Activated CD8-positive, alpha-beta memory T cell treated with anti-CD3 and anti-CD28 coated beads, Interleukin-2, amount 10 ng/mL, durations not matched to agents 7 days and 5 days (primary cell): ENCODE measurements around the gene PSTPIP2. TPM values are rescaled to one million over a fixed set of nuclear protein-coding genes. Genes with fewer than 3 reads are reported as not detected.
"Not testable (repeated sequence)": the region's sequence is repeated elsewhere in the genome, so short reads cannot be mapped to it uniquely, and the experiment has no call there.

Experiments used
- ATAC-seq: fragments of 150-1000 bp; cut with Tn5 transposase; one replicate; pipeline ENCODE4 v1.10.0; 2021; ENCODE audit warnings: moderate library complexity
- CTCF ChIA-PET: fragments of 350-600 bp; sonication (Branson Sonifier 250); formaldehyde crosslinking; loops from one replicate; lab custom pipeline; 2021; ENCODE audit warnings: antibody characterized with exemption; lab: Charles Lee
- DNase-seq: peaks from one replicate; pipeline ENCODE4 v3.0.0-alpha.2; 2020
- H3K27ac Mint-ChIP-seq: one replicate; pipeline ENCODE4 v1.8.0; 2021; ENCODE audit warnings: mild to moderate bottlenecking, mixed read lengths
- H3K27me3 Mint-ChIP-seq: one replicate; pipeline ENCODE4 v1.8.0; 2021; ENCODE audit warnings: mixed read lengths
- H3K36me3 Mint-ChIP-seq: one replicate; pipeline ENCODE4 v1.8.0; 2021; ENCODE audit warnings: mild to moderate bottlenecking, mixed read lengths
- H3K4me1 Mint-ChIP-seq: one replicate; pipeline ENCODE4 v1.8.0; 2021; ENCODE audit warnings: mixed read lengths
- H3K4me3 Mint-ChIP-seq: one replicate; pipeline ENCODE4 v1.8.0; 2021; ENCODE audit warnings: mild to moderate bottlenecking, moderate library complexity, mixed read lengths
- H3K9me3 Mint-ChIP-seq: one replicate; pipeline ENCODE4 v1.8.0; 2022; ENCODE audit warnings: low read depth, mixed read lengths
- total RNA-seq, 2 experiments: library from RNA; stranded (reverse); gene quantifications; one replicate each; pipeline ENCODE4 v1.2.3, GENCODE V29; 2021

Gene PSTPIP2
- total RNA-seq, 2 experiments from 2014 or later, result 4.1 to 16.1 TPM

DNA sequence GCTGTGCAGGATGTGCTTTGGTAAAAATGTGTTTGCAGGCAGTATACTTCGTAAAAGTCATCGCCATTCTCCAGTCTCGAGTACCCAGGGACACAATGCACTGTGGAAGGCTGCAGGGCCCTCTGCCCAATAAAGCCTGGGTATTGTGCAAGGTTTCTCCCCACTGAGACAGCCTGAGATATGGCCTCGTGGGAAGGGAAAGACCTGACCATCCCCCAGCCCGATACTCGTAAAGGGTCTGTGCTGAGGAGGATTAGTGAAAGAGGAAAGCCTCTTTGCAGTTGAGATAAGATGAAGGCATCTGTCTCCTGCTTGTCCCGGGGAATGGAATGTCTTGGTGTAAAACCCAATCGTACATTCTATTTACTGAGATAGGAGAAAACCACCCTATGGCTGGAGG is 16.4 kb upstream of the PSTPIP2 start:
- Mint-ChIP-seq H3K36me3 (peaks cover 77% of the 10 kb centered on the region), H3K4me1 (peaks cover 26% of the 10 kb centered on the region)
- H3K27ac Mint-ChIP-seq, DNase-seq, H3K4me3 Mint-ChIP-seq, H3K27me3 Mint-ChIP-seq, ATAC-seq, H3K9me3 Mint-ChIP-seq: not testable (repeated sequence)
- CTCF ChIA-PET, result interaction anchor here (1.1 kb wide), 1 partner anchor 9 kb away, joined by 4 read pairs; no protein-coding TSS in a partner anchor

DNA sequence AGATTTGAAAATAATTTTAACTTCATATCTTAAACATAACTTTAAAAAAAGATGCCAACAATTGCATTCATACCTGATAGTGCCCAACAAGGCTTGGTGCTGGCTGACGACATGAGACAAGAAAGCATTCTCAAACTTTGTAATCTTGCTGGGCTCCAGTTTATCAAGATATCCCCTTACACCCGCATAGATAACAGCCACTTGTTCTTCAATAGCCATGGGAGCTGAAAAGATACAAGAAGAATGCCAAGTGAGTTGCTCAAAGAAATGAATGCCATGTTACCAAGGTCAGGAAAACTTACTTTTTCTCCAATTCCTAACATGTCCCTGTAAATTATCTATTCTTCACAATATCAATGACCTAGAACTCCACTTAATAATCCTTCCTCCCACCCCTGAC is 12.4 kb upstream of the PSTPIP2 start:
- CTCF ChIA-PET, result no interaction called here
- H3K27ac Mint-ChIP-seq, result no peak overlapping the region
- ATAC-seq, result no peak
- no peaks in the 10 kb centered on the region for H3K9me3 Mint-ChIP-seq
- H3K4me3 Mint-ChIP-seq, result no peak overlapping the region
- DNase-seq, result peak; percentile 19
- no peaks in the 10 kb centered on the region for H3K27me3 Mint-ChIP-seq
- H3K4me1 Mint-ChIP-seq, result peaks cover 13% of the 10 kb centered on the region
- peaks cover 74% of the 10 kb centered on the region for H3K36me3 Mint-ChIP-seq

DNA sequence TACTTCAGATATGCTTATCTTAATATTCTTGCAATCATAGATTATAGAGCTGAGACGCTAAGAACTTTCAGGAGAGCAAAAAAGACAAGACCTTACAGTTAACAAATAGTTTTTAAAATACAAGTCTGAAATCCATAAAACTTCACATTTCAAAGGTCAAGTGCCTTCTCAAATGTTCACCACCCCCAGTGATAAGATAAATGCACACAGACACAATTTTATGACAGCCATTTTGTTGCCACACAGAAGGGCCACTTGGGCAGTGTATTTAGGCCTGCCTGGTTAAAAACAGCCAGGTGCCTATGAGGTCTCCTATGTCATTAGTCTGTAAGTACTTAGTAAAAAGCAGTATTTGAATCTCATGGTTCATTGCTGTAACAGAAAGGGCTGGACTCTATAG is 8.1 kb upstream of the PSTPIP2 start:
- H3K27ac Mint-ChIP-seq, result no peak overlapping the region
- H3K36me3 Mint-ChIP-seq, result peaks cover 39% of the 10 kb centered on the region
- H3K27me3 Mint-ChIP-seq, result no peaks in the 10 kb centered on the region
- ATAC-seq, result no peak
- DNase-seq, result no peak
- CTCF ChIA-PET, result no interaction called here
- no peaks in the 10 kb centered on the region for H3K4me1 Mint-ChIP-seq
- no peaks in the 10 kb centered on the region for H3K9me3 Mint-ChIP-seq
- H3K4me3 Mint-ChIP-seq, result no peak overlapping the region

DNA sequence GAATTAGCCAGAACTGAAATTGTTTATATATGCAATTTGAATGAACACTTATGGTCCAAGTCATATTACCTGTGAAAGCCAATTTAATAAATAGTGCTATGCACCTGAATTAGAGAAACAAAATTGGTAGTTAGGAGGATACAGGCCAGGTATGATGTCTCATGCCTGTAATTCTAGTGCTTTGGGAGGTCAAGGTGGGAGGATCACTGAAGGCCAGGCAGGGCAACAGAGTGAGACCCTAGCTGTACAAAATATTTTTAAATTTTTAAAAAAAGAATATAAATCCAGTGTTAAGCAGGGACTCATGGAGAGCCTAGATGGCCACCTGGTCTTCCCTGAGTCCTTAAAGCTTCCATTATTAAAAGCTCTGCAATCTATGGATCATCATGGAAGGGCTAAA is 7.3 kb upstream of the PSTPIP2 start:
- H3K27ac Mint-ChIP-seq, result no peak overlapping the region
- CTCF ChIA-PET, result no interaction called here
- no peaks in the 10 kb centered on the region for H3K4me1 Mint-ChIP-seq
- H3K4me3 Mint-ChIP-seq, result no peak overlapping the region
- no peaks in the 10 kb centered on the region for H3K27me3 Mint-ChIP-seq
- DNase-seq, result no peak
- no peak for ATAC-seq
- peaks cover 34% of the 10 kb centered on the region for H3K36me3 Mint-ChIP-seq
- H3K9me3 Mint-ChIP-seq, result no peaks in the 10 kb centered on the region

DNA sequence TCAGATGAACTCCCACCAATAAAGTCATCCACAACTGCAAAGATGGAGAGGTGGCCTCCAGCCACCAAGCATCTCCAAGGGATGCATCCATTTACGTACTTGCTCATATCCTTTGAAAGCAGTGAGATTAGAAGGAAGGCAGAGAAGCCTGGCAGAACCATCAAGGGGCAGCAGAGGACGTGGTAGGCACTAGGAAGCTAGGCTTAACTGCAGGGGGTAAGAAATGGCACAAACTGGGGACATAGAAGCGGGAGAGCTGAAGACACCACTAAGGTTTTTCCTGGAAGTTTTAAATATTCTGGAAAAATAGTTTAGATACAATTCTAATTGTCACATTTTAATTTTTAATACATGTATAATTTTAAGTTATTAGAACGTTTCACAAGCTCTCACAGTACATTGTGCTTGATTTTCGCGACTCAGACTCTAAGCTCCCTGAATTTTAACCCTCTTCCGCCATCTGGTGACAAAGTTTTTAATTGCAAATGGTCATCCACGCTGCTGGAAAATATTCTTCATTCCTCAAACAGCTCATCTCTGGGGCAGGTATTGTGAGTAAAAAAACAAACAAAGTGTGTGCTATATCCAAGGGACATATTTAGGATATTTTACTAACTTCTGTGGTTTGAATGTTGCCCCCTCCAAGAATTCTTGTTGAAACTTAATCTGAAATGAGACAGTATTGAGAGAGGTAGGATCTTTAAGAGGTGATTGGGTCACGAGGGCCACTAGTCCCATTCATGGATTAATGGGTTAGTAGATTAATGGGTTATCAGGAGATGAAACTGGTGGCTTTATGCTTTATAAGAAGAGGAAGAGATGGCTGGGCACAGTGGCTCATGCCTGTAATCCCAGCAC is 1.6 kb upstream of the PSTPIP2 start:
- H3K9me3 Mint-ChIP-seq, result no peaks in the 10 kb centered on the region
- peak; percentile 58 for ATAC-seq
- peaks cover 2% of the 10 kb centered on the region for H3K36me3 Mint-ChIP-seq
- H3K27me3 Mint-ChIP-seq, result peaks cover 6% of the 10 kb centered on the region
- peaks cover 29% of the 10 kb centered on the region for H3K4me1 Mint-ChIP-seq
- DNase-seq, result peak; percentile 59
- no peak overlapping the region for H3K4me3 Mint-ChIP-seq
- H3K27ac Mint-ChIP-seq, result peak overlapping the region; percentile 33
- CTCF ChIA-PET, result interaction anchor here (0.6 to 5.3 kb wide), 53 partner anchors 9 to 411 kb away, joined by 3 to 50 read pairs (median 5); partner anchors contain the start of gene ATP5F1A

DNA sequence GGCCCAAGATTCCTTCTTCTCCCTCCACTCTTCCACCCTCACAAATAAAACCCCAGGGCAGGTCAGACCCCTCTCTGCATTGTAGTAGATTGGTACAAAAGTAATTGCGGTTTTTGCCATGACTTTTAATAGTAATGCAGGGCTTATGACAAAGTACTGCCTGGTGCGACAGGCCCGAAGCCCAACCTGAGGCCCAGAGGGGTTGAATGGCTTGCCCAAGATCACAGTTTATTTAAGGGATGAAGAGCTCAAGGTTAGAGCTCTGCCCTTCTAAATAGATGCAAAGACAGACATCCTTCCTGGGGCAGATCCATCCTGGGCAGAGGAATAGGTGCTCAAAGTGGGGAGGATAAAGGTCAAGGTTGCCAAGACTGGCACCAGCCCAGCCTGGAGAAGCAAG is 899 bp upstream of the PSTPIP2 start:
- peaks cover 30% of the 10 kb centered on the region for H3K4me1 Mint-ChIP-seq
- CTCF ChIA-PET, result interaction anchor here (1.0 to 5.3 kb wide), 36 partner anchors 10 to 410 kb away, joined by 3 to 50 read pairs (median 5); no protein-coding TSS in a partner anchor
- H3K27me3 Mint-ChIP-seq, result peaks cover 6% of the 10 kb centered on the region
- H3K36me3 Mint-ChIP-seq, result peaks cover 2% of the 10 kb centered on the region
- H3K27ac Mint-ChIP-seq, result no peak overlapping the region
- H3K9me3 Mint-ChIP-seq, result no peaks in the 10 kb centered on the region
- DNase-seq, result peak; percentile 31
- peak overlapping the region; percentile 39 for H3K4me3 Mint-ChIP-seq
- ATAC-seq, result no peak

DNA sequence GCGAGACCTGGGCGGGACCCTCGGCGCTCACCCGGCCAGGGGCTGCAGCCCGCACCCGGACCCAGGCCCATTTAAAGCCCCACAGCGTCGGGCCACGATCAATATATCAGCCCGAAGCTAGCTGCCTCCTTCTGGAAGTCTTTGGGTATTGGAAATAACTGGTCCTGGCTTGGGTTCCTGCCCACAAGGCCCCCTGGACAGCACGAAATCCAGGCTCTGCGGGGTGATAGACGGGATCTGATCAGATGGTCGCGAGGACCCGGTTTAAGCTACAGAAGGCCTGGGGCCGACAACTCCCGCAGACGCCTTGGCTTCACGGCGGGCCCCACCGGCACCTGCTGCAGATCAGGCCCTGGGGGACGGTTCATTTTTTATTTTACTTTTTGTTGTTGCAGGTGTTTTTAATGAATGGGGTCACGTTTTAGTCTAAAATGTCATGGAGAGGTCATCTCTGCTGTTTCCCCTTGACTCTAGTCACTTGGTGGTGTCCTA is 362 bp upstream of the PSTPIP2 start:
- no peak for ATAC-seq
- H3K27me3 Mint-ChIP-seq, result peaks cover 6% of the 10 kb centered on the region
- no peaks in the 10 kb centered on the region for H3K9me3 Mint-ChIP-seq
- CTCF ChIA-PET, result interaction anchor here (1.0 to 5.3 kb wide), 15 partner anchors 11 to 410 kb away, joined by 3 to 50 read pairs (median 7); no protein-coding TSS in a partner anchor
- peak; percentile 39 for DNase-seq
- peak overlapping the region; percentile 39 for H3K4me3 Mint-ChIP-seq
- H3K36me3 Mint-ChIP-seq, result peaks cover 3% of the 10 kb centered on the region
- no peak overlapping the region for H3K27ac Mint-ChIP-seq
- H3K4me1 Mint-ChIP-seq, result peaks cover 32% of the 10 kb centered on the region

DNA sequence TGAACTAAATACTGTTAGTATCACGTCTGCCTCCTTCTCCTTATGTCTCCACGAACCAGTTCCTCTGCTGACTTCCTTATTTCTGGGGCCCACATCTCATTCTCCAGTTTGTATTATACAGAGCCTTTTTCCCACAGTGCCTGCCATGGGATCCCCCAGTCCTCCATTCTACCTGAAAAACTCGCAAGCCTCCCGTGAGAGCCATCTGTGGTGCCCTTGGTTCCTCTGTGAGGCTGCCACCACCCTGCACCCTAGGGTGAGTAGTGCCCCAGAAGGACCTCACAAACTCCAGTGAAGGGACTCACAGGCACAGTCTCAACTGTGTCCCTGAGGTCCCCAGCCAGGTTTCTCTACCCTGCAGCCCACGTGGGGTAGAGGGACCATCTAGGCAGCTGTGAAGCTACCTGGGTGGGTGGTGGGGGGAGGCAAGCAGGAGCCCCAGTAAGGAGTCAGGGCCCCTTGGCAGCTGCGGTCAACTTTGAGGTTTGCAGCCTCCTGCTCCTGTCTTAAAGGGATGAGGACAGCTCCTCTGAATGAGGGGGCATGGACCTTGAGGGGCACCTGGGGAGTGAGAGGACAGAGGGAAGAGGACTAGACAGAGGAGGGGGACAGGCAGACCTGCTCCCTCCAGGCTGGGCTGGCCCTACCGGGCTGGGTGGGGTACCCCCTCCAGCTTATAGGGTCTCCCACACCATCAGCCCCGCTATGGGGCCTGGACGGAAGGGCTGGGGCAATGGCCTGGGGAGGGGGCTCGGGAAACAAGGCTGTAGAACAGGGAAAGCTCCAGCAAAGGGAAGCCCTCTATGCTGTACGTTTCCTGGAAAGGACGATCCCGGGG is 1.0 kb downstream of the PSTPIP2 start:
- H3K4me1 Mint-ChIP-seq, result peaks cover 32% of the 10 kb centered on the region
- H3K27me3 Mint-ChIP-seq, result peaks cover 6% of the 10 kb centered on the region
- ATAC-seq, result no peak
- H3K27ac Mint-ChIP-seq, result no peak overlapping the region
- CTCF ChIA-PET, result interaction anchor here (1.5 to 5.3 kb wide), 4 partner anchors 11 to 405 kb away, joined by 4 to 50 read pairs (median 37); no protein-coding TSS in a partner anchor
- peak overlapping the region; percentile 72 for H3K4me3 Mint-ChIP-seq
- no peak for DNase-seq
- no peaks in the 10 kb centered on the region for H3K9me3 Mint-ChIP-seq
- peaks cover 3% of the 10 kb centered on the region for H3K36me3 Mint-ChIP-seq

DNA sequence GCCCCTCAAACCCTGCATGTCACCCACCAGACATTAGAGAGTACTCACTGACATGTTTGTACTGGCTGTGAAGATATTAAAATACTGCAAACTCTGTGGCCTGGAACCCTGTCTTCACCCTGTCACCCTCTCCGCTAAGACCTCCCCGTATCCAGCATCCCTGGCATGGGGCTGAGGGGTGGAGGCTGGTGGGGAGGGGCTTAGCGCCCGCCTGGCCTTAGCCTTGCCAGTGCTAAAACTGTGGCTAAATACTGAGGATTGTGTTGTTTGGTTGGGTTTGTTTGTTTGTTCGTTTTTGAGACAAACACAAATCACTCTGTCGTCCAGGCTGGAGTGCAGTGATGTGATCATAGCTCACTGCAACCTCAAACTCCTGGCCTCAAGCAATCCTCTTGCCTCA is 1.8 kb downstream of the PSTPIP2 start:
- CTCF ChIA-PET, result interaction anchor here (1.5 to 5.3 kb wide), 2 partner anchors 10 to 15 kb away, joined by 4 to 30 read pairs; no protein-coding TSS in a partner anchor
- DNase-seq (no peak), ATAC-seq (no peak)
- Mint-ChIP-seq H3K27me3 (peaks cover 6% of the 10 kb centered on the region), H3K4me3 (no peak overlapping the region), H3K36me3 (peaks cover 1% of the 10 kb centered on the region), H3K9me3 (no peaks in the 10 kb centered on the region), H3K27ac (no peak overlapping the region), H3K4me1 (peaks cover 32% of the 10 kb centered on the region)

DNA sequence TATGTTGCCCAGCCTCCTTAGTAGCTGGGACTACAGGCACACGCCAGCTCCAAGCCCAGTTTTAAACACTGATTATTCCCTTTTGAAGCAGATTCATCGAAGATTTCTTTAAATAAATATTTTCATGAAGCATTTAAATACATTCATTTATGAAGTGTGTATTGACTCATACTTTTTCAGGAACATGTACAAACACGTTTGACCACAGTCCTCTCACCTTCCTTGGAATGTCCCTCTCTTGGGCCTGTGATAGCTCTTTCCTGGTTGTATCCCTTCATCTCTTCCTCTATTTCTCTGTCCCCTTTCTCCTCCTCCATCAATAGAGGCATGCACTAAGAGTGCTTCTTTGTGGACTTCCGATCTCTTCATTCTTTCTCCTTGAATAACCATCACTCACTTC is 2.5 kb downstream of the PSTPIP2 start:
- Mint-ChIP-seq H3K9me3 (no peaks in the 10 kb centered on the region), H3K36me3 (peaks cover 1% of the 10 kb centered on the region), H3K27ac (no peak overlapping the region), H3K27me3 (peaks cover 6% of the 10 kb centered on the region), H3K4me3 (no peak overlapping the region), H3K4me1 (peaks cover 32% of the 10 kb centered on the region)
- DNase-seq (no peak), ATAC-seq (no peak)
- CTCF ChIA-PET, result interaction anchor here (1.5 to 5.3 kb wide), 2 partner anchors 9 to 14 kb away, joined by 4 to 30 read pairs; no protein-coding TSS in a partner anchor

DNA sequence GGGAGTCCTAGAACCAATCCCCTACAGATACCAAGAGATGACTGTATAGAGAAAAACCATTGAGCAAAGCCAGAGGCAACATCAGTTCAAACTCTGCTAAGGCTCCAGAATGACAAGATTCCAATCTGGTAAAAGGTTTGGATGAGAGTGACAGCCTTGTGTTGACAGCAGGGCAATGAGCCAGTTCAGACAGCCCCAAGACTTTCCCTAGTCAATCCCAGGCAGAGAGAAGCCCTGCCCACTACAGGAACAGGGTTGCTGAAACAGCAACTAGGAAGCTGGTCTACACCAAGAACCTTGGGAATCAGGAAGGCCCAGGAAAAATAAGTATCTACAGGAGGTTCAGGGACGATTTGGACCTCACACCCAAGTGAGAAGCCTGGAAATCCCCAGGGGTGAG is 3.3 kb downstream of the PSTPIP2 start:
- Mint-ChIP-seq H3K9me3 (no peaks in the 10 kb centered on the region), H3K4me3 (no peak overlapping the region), H3K36me3 (peaks cover 1% of the 10 kb centered on the region), H3K4me1 (peaks cover 31% of the 10 kb centered on the region), H3K27me3 (peaks cover 6% of the 10 kb centered on the region), H3K27ac (no peak overlapping the region)
- ATAC-seq (no peak), DNase-seq (no peak)
- CTCF ChIA-PET, result no interaction called here

DNA sequence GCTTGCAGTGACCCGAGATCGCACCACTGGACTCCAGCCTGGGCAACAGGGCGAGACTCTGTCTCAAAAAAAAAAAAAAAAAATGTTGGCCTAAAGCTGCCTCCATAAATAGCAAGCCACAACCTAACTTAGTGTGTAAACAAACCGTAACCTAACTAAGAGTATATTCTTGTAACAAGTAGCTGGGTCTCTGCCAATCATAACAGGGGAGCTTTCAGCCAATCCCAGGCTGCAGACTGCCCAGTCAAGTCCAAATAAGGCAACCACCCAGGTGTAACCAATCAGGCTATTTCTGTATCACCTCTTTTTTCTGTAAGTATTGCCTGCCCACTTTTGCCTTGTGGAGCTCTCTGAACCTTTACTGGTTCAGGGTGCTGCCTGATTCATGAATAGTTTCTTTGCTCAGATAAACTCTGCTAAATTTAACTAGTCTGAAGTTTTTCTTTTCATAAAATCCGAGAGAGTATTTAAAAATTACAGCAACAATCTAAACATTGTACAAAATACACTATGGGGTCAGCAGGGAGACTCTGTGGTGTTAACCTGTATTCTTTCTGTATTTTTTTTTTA is 4.5 kb downstream of the PSTPIP2 start:
- Mint-ChIP-seq H3K4me3 (no peak overlapping the region), H3K27me3 (peaks cover 2% of the 10 kb centered on the region), H3K4me1 (peaks cover 28% of the 10 kb centered on the region), H3K27ac (no peak overlapping the region), H3K9me3 (no peaks in the 10 kb centered on the region), H3K36me3 (peaks cover 1% of the 10 kb centered on the region)
- CTCF ChIA-PET, result interaction anchor here (1.2 kb wide), 1 partner anchor 12 kb away, joined by 6 read pairs; no protein-coding TSS in a partner anchor
- DNase-seq (no peak), ATAC-seq (no peak)

DNA sequence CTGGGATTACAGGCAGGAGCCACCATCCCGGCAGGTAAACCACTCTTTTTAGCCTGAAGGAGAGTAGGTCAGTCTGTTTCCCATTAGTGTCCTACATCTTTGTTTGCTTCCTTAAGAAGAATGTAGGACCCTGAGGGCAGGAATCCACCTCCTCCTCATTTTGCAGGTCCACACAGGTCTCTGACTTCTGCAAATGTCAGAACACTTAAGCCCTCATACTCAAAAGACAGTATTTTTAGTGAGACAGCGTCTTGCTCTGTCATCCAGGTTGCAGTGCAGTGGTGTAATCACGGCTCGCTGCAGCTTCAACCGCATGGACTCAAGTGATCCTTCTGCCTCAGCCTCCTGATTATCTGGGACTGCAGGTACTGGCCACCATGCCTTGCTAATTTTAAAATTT is 9.3 kb downstream of the PSTPIP2 start:
- ATAC-seq (no peak), DNase-seq (no peak)
- peaks cover 1% of the 10 kb centered on the region for H3K36me3 Mint-ChIP-seq
- no peaks in the 10 kb centered on the region for H3K27me3 Mint-ChIP-seq
- no peak overlapping the region for H3K27ac Mint-ChIP-seq
- peaks cover 13% of the 10 kb centered on the region for H3K4me1 Mint-ChIP-seq
- no peak overlapping the region for H3K4me3 Mint-ChIP-seq
- no peaks in the 10 kb centered on the region for H3K9me3 Mint-ChIP-seq
- CTCF ChIA-PET, result no interaction called here
